Thyroid gland (tissue), 4 donors: ENCODE measurements around the gene ASPHD1. TPM values are rescaled to one million over a fixed set of nuclear protein-coding genes. Genes with fewer than 3 reads are reported as not detected.
"Not testable (repeated sequence)": the region's sequence is repeated elsewhere in the genome, so short reads cannot be mapped to it uniquely, and the experiment has no call there.

Source experiments
- DNase-seq, 2 donors: peaks; one replicate each; pipeline ENCODE4 v3.0.0-alpha.2; 2019
- H3K27ac ChIP-seq, 3 donors: fragments of 200-600 bp; sonication (generic); 1 replicate in 2 of 3; 2 replicates in 1 of 3; pipeline ENCODE4 v1.5.1; 2016 to 2019; ENCODE audit warnings: mild to moderate bottlenecking in 1 of 3, moderate library complexity in 1 of 3
- H3K27me3 ChIP-seq: fragments of 200-600 bp; sonication (generic); one replicate; pipeline ENCODE4 v1.5.1; 2019
- H3K36me3 ChIP-seq, 2 donors: fragments of 200-600 bp; sonication (generic); one replicate each; pipeline ENCODE4 v1.5.1; 2016 to 2019
- H3K4me1 ChIP-seq, 2 donors: fragments of 200-600 bp; sonication (generic); one replicate each; pipeline ENCODE4 v1.5.1; 2017 to 2019
- H3K4me3 ChIP-seq, 3 donors: fragments of 200-600 bp; sonication (generic); replicated peaks in 1 of 3; 1 replicate in 2 of 3; 2 replicates in 1 of 3; pipeline ENCODE4 v1.5.1; 2016; ENCODE audit warnings: mild to moderate bottlenecking in 1 of 3
- H3K9me3 ChIP-seq: fragments of 200-600 bp; sonication (generic); one replicate; pipeline ENCODE4 v1.5.1; 2017
- POLR2A ChIP-seq, 2 donors: fragments of 450-650 bp; IDR thresholded peaks; one replicate each; pipeline ENCODE4 v1.6.1; 2017; ENCODE audit warnings: antibody characterized with exemption in 2 of 2, mild to moderate bottlenecking in 2 of 2, moderate library complexity in 1 of 2
- WGBS, 2 donors: methylation state at CpG; one replicate each; pipeline ENCODE4 v1.1.5; 2017; 5-methylcytosine and 5-hydroxymethylcytosine counted together
- intact Hi-C: fragments of 100-400 bp; cut with DNase I; formaldehyde crosslinking; loops from one replicate; pipeline ENCODE4 v1.15.1; 2023
- total RNA-seq, 4 donors: library from RNA; depleted of rRNA; stranded (reverse); fragments of >200 nt; gene quantifications; one replicate each; pipeline ENCODE4 v1.2.3, GENCODE V29; 2016
- TF ChIP-seq, protein P1 (sequence below), 6 experiments: fragments of 200-600 bp in 3 of 6; fragments of 450-650 bp in 3 of 6; sonication (generic) in 3 of 6; IDR thresholded peaks; one replicate each; pipeline ENCODE4 v1.5.1; 2016 to 2019; ENCODE audit warnings: antibody characterized with exemption in 6 of 6, mild to moderate bottlenecking in 2 of 6, inconsistent platforms in 1 of 6, moderate library complexity in 1 of 6

The ASPHD1 gene
- total RNA-seq, 4 donors from 2014 or later: not detected

DNA sequence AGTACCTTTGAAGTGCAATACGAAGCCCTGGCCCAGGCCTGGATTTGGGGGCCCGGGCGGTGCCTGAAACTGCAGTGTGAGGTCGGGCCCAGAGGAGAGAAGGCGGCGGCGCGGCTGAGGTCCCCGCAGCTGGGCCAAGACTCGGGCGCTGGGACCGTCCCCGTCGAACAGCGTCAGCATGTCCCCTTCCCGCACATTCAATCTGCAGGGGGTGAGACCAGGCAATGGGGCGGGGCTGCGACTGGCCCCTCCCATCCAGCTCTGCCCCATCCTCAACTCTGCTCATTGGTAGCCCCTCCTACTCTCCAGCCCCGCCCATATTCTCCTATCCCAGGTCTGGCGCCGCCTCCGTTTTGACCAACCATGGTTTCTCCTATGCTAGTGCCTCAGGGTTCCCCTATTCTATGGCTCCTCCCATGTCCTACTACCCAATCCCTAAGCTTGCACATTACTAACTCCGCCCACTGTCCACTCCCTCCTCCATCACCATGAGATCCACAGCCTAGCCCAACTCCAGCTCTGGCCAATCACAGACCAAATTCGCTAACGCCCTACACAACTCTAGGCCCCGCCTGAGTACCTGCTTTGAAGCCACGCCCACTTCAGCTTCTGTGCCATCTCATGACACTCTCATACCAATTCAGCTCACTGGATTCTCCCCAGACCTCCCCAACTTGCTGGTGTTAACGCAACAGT lies 22.9 kb upstream of the ASPHD1 start:
- H3K27me3 ChIP-seq: peaks cover 14% of the 10 kb centered on the region
- 11 to 12% methylated on average over 13 to 19 of the region's 28 CpGs for WGBS, 2 donors
- TF ChIP-seq, protein P1, sequence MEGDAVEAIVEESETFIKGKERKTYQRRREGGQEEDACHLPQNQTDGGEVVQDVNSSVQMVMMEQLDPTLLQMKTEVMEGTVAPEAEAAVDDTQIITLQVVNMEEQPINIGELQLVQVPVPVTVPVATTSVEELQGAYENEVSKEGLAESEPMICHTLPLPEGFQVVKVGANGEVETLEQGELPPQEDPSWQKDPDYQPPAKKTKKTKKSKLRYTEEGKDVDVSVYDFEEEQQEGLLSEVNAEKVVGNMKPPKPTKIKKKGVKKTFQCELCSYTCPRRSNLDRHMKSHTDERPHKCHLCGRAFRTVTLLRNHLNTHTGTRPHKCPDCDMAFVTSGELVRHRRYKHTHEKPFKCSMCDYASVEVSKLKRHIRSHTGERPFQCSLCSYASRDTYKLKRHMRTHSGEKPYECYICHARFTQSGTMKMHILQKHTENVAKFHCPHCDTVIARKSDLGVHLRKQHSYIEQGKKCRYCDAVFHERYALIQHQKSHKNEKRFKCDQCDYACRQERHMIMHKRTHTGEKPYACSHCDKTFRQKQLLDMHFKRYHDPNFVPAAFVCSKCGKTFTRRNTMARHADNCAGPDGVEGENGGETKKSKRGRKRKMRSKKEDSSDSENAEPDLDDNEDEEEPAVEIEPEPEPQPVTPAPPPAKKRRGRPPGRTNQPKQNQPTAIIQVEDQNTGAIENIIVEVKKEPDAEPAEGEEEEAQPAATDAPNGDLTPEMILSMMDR (IDR thresholded peaks at IDR 0.05): no peak
- no peak for TF ChIP-seq POLR2A (IDR thresholded peaks at IDR 0.05)
- peaks cover 0 to 7% of the 10 kb centered on the region in 2 donors for H3K4me1 ChIP-seq
- intact Hi-C loops: no loop called here
- H3K9me3 ChIP-seq: no peaks in the 10 kb centered on the region
- H3K36me3 ChIP-seq: no peaks in the 10 kb centered on the region
- DNase-seq: peak in 1 of 2 donors; percentile 12
- H3K27ac ChIP-seq: no peak overlapping the region
- no peak overlapping the region for H3K4me3 ChIP-seq

DNA sequence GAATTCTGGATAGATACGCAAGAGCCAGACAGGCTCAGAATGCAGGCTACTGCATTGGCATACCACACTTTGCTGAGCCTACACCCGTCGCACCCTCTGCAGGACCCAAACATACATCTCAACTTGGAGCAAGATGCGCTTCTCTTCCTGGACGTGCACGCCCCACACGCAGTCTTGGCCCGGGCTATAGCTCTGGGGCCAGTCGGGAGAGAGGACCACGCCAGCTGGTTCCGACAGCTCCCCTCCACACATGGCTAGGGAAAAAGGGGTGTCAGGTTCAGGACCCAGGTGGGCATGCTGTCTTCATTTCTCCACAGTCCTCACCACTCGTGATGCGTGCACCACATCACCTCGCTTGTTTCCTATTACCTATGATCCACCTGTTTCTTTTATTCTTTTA lies 22.1 kb upstream of the ASPHD1 start:
- 89 to 93% methylated on average over 14 of the region's 14 CpGs for WGBS, 2 donors
- H3K27me3 ChIP-seq: peaks cover 14% of the 10 kb centered on the region
- TF ChIP-seq, protein P1 (IDR thresholded peaks at IDR 0.05): no peak
- no peak for TF ChIP-seq POLR2A (IDR thresholded peaks at IDR 0.05)

DNA sequence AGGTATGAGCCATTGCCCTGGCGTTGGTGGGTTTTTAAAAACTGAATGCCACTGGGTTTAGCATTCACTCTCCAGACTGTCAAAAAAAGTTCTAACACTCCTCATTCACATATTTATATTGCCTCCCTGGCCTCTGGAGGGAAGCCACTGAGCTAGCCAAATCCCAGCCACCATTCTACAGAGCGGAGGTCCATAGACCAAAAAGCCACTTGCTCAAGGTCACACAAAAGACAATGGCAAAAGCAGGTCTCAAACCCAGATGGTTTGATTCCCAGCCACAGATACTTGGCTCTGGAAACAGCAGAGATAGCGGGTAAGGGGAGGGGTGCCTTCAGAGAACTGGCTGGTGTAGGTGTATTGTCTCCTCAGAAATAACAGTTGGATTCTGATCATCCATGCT lies 19.2 kb upstream of the ASPHD1 start:
- H3K4me3 ChIP-seq: no peak overlapping the region
- DNase-seq: no peak
- 80 to 91% methylated on average over 3 of the region's 3 CpGs for WGBS, 2 donors
- H3K27me3 ChIP-seq: peaks cover 14% of the 10 kb centered on the region
- H3K36me3 ChIP-seq: no peaks in the 10 kb centered on the region
- intact Hi-C loops: no loop called here
- no peaks in the 10 kb centered on the region for H3K9me3 ChIP-seq
- TF ChIP-seq, protein P1 (IDR thresholded peaks at IDR 0.05): no peak
- TF ChIP-seq POLR2A (IDR thresholded peaks at IDR 0.05): no peak
- H3K4me1 ChIP-seq: peaks cover 0 to 7% of the 10 kb centered on the region in 2 donors
- H3K27ac ChIP-seq: no peak overlapping the region

More for the DNA sequence above, 22.1 kb upstream of the ASPHD1 start:
- Histone ChIP-seq H3K36me3 (no peaks in the 10 kb centered on the region), H3K27ac (no peak overlapping the region), H3K9me3 (no peaks in the 10 kb centered on the region), H3K4me3 (no peak overlapping the region), H3K4me1 (peaks cover 0 to 7% of the 10 kb centered on the region in 2 donors)
- no peak for DNase-seq
- intact Hi-C loops: no loop called here

DNA sequence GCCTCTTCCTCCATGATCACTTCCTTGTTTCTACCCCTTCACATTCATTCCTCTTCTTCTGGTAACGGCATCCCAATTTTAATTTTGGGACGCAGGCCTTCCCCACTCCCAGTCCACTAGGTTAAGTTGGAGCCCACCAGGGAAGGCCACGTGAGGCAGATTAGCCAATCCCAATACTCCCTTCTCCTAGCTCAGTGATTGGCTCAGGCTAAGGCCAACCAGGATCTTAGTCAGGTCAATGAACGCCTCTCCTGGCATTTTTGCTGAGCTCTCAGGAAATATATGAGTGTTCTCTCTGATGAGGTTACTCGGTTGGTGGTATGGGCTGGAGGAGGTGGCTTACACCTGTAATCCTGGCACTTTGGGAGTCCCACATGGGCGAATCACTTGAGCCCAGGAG lies 16.3 kb upstream of the ASPHD1 start:
- Histone ChIP-seq H3K27ac (no peak overlapping the region), H3K27me3 (no peaks in the 10 kb centered on the region), H3K9me3 (no peaks in the 10 kb centered on the region), H3K4me1 (no peaks in the 10 kb centered on the region), H3K4me3 (no peak overlapping the region), H3K36me3 (no peaks in the 10 kb centered on the region)
- TF ChIP-seq, protein P1 (IDR thresholded peaks at IDR 0.05): no peak
- no peak for TF ChIP-seq POLR2A (IDR thresholded peaks at IDR 0.05)
- 78 to 90% methylated on average over 6 of the region's 6 CpGs for WGBS, 2 donors
- DNase-seq: no peak
- intact Hi-C loops: no loop called here

DNA sequence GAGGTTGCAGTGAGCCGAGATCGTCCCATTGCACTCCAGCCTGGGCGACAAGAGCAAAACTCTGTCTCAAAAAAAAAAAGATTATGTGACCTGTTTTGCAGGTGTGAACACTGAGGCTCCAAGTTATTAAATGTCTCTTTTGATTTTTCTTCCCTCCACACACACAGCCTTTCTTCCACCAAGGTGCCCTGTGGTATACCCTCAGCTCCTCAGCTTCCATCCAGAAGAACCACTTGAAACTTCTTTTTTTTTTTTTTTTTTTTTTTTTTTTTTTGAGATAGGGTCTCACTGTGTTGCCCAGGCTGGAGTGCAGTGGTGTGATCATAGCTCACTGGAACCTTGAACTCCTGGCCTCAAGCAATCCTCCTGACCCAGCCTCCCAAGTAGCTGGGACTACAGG lies 10.9 kb upstream of the ASPHD1 start:
- H3K27ac ChIP-seq, H3K27me3 ChIP-seq, DNase-seq, H3K4me3 ChIP-seq, intact Hi-C loops, H3K36me3 ChIP-seq, H3K9me3 ChIP-seq, H3K4me1 ChIP-seq: not testable (repeated sequence)
- 92 to 97% methylated on average over 3 of the region's 3 CpGs for WGBS, 2 donors
